ENCODE data around the gene HMX2. TPM values are rescaled to one million over a fixed set of nuclear protein-coding genes. Genes with fewer than 3 reads are reported as not detected.

HMX2 gene
- polyA plus RNA-seq, 1 donor from 2014 or later = not detected

DNA sequence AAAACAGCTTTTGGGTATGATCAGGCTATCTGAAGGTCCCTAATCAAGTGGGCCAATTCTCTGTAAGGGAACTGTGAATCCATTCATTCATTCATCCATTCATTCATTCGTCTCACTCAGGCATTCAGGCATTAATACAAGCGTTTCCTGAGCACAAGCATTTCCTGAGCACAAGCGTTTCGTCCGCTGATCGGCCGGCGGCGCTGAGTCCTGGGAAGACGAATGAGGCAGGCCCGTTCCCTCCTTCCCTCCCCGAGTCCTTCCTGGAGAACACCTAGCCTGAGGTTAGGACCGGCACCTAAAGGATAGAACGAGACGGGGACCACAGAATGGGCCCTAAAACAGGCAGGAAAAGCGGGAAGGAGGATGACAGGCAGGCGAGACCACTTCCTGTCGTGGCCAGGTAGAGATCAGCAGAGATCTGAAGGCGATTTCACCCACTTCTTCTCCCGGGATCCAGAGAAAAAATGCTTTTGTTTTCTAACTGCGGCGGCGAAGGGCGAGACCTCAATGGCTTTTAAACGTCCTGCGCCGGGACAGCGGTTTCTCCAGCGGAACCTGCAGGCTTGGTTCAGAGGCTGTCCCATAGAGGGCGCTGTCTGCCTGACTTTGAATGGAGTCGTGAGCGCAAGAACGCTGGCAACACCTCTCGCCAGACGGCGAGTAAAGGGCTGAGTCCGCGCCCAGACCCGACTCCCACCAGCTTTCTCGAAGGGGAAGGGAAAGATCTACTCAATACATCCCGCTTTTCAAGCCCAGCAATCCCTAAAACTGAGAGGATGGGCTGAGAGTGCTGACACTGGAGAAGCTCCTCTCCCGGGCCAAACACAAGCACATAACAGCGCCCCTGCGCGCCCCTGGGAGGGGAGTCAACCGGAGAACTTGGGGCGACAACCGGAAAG, 15.1 kb upstream of the HMX2 start:
- peak; percentile 93 for TF ChIP-seq RAD21 (conservative IDR thresholded peaks at IDR 0.05)
- TF ChIP-seq EP300 (conservative IDR thresholded peaks at IDR 0.05; ENCODE audit: poor library complexity, severe bottlenecking) = no peak
- TF ChIP-seq SMC3 (conservative IDR thresholded peaks at IDR 0.05; ENCODE audit: poor library complexity) = peak; percentile 91
- TF ChIP-seq TAF1 (IDR thresholded peaks at IDR 0.05; ENCODE audit: low read depth) = no peak
- TF ChIP-seq POLR2AphosphoS5 (IDR thresholded peaks at IDR 0.05) = peak; percentile 15
- TF ChIP-seq, protein P1, sequence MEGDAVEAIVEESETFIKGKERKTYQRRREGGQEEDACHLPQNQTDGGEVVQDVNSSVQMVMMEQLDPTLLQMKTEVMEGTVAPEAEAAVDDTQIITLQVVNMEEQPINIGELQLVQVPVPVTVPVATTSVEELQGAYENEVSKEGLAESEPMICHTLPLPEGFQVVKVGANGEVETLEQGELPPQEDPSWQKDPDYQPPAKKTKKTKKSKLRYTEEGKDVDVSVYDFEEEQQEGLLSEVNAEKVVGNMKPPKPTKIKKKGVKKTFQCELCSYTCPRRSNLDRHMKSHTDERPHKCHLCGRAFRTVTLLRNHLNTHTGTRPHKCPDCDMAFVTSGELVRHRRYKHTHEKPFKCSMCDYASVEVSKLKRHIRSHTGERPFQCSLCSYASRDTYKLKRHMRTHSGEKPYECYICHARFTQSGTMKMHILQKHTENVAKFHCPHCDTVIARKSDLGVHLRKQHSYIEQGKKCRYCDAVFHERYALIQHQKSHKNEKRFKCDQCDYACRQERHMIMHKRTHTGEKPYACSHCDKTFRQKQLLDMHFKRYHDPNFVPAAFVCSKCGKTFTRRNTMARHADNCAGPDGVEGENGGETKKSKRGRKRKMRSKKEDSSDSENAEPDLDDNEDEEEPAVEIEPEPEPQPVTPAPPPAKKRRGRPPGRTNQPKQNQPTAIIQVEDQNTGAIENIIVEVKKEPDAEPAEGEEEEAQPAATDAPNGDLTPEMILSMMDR (IDR thresholded peaks at IDR 0.05; ENCODE audit: poor library complexity, severe bottlenecking) = peak; percentile 97
- Histone ChIP-seq H4K20me1 (ENCODE audit: insufficient read depth) (no peaks in the 10 kb centered on the region), H3K27ac (ENCODE audit: low read length) (no peak overlapping the region), H3K79me2 (replicated peaks; ENCODE audit: insufficient read depth, low read length) (no peaks in the 10 kb centered on the region), H3K27me3 (ENCODE audit: insufficient read depth, low read depth, low read length) (peaks cover 100% of the 10 kb centered on the region), H3K9me3 (ENCODE audit: low read length) (no peaks in the 10 kb centered on the region), H3K9me2 (ENCODE audit: insufficient read depth, low read length) (no peaks in the 10 kb centered on the region), H3F3A (ENCODE audit: insufficient read depth, low read length, poor library complexity, severe bottlenecking) (no peaks in the 10 kb centered on the region), H2AFZ (ENCODE audit: low read depth, low read length) (no peak overlapping the region), H3K4me3 (ENCODE audit: low read length) (peak overlapping the region; percentile 64), H3K9ac (ENCODE audit: low read length) (peak overlapping the region; percentile 14), H3K4me2 (ENCODE audit: low read length) (peak overlapping the region; percentile 31), H3K36me3 (ENCODE audit: insufficient read depth, low read length) (no peaks in the 10 kb centered on the region)

DNA sequence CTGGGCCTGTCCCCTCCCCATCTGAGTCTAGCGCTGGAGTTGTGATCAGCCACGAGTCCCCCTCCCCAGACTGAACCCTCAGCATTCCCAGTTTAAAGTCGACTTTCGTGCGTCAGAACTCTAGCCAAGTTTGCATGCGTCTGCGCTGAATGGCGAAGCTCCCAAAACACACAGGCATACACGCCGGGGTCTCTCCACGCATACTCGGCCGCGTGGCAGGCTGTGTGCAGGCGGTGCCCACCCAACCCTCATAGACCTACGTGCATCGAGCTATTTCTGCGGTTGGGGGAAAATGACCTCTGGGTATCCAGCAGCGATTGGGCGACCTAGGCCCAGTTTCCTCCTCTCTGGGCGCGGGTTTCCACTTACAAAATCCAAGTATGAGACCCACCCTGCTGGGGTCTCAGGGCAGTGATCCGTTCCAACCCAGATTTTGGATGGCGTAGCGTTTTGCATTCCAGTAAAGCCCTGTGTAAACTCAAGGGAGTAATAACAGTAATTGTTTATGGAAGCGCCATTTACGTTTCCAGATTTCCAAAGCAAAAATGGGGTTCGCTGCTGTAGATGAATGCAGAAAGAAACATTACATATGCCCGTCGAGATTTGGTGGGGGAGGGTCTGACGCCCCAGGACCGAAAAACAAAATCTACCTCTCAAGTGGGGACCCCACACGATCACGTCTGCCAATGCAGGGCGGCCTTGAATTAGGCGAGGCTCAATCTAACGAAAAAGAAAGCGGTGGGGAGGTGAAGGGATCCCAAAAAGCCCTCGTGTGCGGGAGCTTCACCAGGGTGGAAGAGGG, 14.2 kb upstream of the HMX2 start:
- Histone ChIP-seq H3K36me3 (ENCODE audit: insufficient read depth, low read length) (no peaks in the 10 kb centered on the region), H2AFZ (ENCODE audit: low read depth, low read length) (no peak overlapping the region), H3K9me3 (ENCODE audit: low read length) (no peaks in the 10 kb centered on the region), H3K27me3 (ENCODE audit: insufficient read depth, low read depth, low read length) (peaks cover 100% of the 10 kb centered on the region), H4K20me1 (ENCODE audit: insufficient read depth) (no peaks in the 10 kb centered on the region), H3K9ac (ENCODE audit: low read length) (no peak overlapping the region), H3F3A (ENCODE audit: insufficient read depth, low read length, poor library complexity, severe bottlenecking) (no peaks in the 10 kb centered on the region), H3K4me3 (ENCODE audit: low read length) (peak overlapping the region; percentile 64), H3K4me2 (ENCODE audit: low read length) (no peak overlapping the region), H3K27ac (ENCODE audit: low read length) (no peak overlapping the region), H3K79me2 (replicated peaks; ENCODE audit: insufficient read depth, low read length) (no peaks in the 10 kb centered on the region), H3K9me2 (ENCODE audit: insufficient read depth, low read length) (no peaks in the 10 kb centered on the region)
- TF ChIP-seq, protein P2, sequence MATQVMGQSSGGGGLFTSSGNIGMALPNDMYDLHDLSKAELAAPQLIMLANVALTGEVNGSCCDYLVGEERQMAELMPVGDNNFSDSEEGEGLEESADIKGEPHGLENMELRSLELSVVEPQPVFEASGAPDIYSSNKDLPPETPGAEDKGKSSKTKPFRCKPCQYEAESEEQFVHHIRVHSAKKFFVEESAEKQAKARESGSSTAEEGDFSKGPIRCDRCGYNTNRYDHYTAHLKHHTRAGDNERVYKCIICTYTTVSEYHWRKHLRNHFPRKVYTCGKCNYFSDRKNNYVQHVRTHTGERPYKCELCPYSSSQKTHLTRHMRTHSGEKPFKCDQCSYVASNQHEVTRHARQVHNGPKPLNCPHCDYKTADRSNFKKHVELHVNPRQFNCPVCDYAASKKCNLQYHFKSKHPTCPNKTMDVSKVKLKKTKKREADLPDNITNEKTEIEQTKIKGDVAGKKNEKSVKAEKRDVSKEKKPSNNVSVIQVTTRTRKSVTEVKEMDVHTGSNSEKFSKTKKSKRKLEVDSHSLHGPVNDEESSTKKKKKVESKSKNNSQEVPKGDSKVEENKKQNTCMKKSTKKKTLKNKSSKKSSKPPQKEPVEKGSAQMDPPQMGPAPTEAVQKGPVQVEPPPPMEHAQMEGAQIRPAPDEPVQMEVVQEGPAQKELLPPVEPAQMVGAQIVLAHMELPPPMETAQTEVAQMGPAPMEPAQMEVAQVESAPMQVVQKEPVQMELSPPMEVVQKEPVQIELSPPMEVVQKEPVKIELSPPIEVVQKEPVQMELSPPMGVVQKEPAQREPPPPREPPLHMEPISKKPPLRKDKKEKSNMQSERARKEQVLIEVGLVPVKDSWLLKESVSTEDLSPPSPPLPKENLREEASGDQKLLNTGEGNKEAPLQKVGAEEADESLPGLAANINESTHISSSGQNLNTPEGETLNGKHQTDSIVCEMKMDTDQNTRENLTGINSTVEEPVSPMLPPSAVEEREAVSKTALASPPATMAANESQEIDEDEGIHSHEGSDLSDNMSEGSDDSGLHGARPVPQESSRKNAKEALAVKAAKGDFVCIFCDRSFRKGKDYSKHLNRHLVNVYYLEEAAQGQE (IDR thresholded peaks at IDR 0.05; ENCODE audit: borderline replicate concordance) = no peak
- TF ChIP-seq EP300 (conservative IDR thresholded peaks at IDR 0.05; ENCODE audit: poor library complexity, severe bottlenecking) (no peak), RAD21 (conservative IDR thresholded peaks at IDR 0.05) (no peak), POLR2AphosphoS5 (IDR thresholded peaks at IDR 0.05) (no peak)

Measured in neural cell (in vitro differentiated cells).